Muscle layer of colon (tissue), 2 donors: ENCODE data around the gene OR10W1.

Source experiments
- H3K27ac ChIP-seq: one replicate; pipeline ENCODE4 v1.7.0; 2013; ENCODE audit warnings: low read depth, mild to moderate bottlenecking, low read length, moderate library complexity
- H3K27me3 ChIP-seq, 2 donors: one replicate each; pipeline ENCODE4 v1.7.0; 2013; ENCODE audit warnings: low read length in 2 of 2, mild to moderate bottlenecking in 2 of 2; ENCODE audit not compliant: insufficient read depth in 2 of 2, control insufficient read depth in 1 of 2
- H3K36me3 ChIP-seq: one replicate; pipeline ENCODE4 v1.7.0; 2013; ENCODE audit warnings: mild to moderate bottlenecking, low read length; ENCODE audit not compliant: insufficient read depth
- H3K4me1 ChIP-seq: one replicate; pipeline ENCODE4 v1.7.0; 2013; ENCODE audit warnings: mild to moderate bottlenecking, low read length; ENCODE audit not compliant: insufficient read depth
- H3K4me3 ChIP-seq, 2 donors: one replicate each; pipeline ENCODE4 v1.7.0; 2013; ENCODE audit warnings: low read length in 2 of 2, low read depth in 1 of 2, mild to moderate bottlenecking in 1 of 2, moderate library complexity in 1 of 2
- H3K9ac ChIP-seq: one replicate; pipeline ENCODE4 v1.7.0; 2013; ENCODE audit warnings: low read length
- H3K9me3 ChIP-seq: one replicate; pipeline ENCODE4 v1.7.0; 2013; ENCODE audit warnings: mild to moderate bottlenecking, low read length
- donor health status: abdominal sarcoma.
- donor health status: Adenocarcinoma of cecum.

The OR10W1 gene

DNA sequence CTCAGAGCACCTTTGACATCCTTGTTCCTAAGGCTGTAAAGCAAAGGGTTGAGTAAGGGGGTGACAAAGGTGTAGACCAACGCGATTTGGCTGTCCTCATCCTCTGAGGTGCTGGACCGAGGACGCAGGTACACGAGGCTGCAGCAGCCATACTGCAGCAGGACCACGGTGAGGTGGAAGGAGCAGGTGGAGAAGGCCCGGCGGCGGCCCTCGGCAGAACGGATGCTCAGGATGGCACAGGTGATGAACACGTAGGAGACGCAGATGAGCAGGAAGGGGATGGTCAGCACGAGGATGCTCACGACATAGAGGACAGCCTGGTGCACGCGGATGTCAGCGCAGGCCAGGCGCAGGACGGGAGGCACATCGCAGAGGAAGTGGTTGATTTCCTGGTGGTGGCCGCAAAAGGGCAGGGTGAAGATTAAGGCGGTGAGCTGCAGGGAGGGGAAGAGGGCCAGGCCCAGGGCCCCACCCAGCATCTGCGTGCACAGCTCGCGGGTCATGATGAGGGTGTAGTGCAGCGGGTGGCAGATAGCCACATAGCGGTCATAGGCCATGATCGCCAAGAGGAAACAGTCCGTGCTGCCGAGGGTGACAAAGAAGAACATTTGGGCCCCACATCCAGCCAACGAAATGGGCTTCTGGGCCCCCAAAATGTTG, 40.0 kb downstream of the OR10W1 start:
- Histone ChIP-seq H3K27ac (no peak overlapping the region), H3K27me3 (no peaks in the 10 kb centered on the region), H3K9me3 (no peaks in the 10 kb centered on the region), H3K9ac (no peak overlapping the region), H3K4me1 (no peaks in the 10 kb centered on the region), H3K36me3 (no peaks in the 10 kb centered on the region), H3K4me3 (no peak overlapping the region)

DNA sequence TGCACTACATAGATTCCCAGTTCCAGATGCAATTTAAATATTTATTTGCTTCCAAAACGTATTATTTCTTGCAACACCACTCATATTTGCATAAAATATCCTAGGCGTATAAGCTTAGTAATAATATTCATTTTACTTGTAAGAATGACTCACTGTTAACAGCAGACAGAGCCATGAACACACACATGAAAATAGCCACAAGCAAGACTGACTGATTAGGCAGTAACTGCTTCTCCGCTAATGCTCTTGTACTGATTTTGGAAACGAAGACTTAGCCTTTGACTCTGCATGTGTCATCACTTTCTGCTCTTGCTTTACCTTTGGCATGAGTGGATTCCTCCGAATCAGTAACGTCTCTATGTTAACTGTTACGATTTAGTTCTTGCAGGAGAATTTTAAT, 45.3 kb downstream of the OR10W1 start:
- Histone ChIP-seq H3K27me3 (no peaks in the 10 kb centered on the region), H3K9ac (no peak overlapping the region), H3K36me3 (no peaks in the 10 kb centered on the region), H3K4me1 (no peaks in the 10 kb centered on the region), H3K27ac (no peak overlapping the region), H3K9me3 (no peaks in the 10 kb centered on the region), H3K4me3 (no peak overlapping the region)
